GM12801 (cell line): ENCODE results near the gene FAHD2B.
"Not testable (repeated sequence)": the region's sequence is repeated elsewhere in the genome, so short reads cannot be mapped to it uniquely, and the experiment has no call there.

Source experiments
- CTCF ChIP-seq: IDR thresholded peaks from one replicate; pipeline ENCODE4 v1.5.1; 2011; ENCODE audit warnings: control low read depth; ENCODE audit not compliant: insufficient read length; ENCODE audit errors: extremely low read depth

Gene FAHD2B

GRCh38 chr2:97094772-97095611, at the start of gene FAHD2B:
FAHD2B (minus strand) TSS chr2:97094882; CDS start chr2:97091706, 3,176 bp downstream.
- not testable (repeated sequence) for TF ChIP-seq CTCF

GRCh38 chr2:97113050-97113881, 18.6 kb upstream of the FAHD2B start, which contains the start of gene ANKRD36:
ANKRD36 (plus strand) TSS chr2:97113153; CDS start chr2:97113740, 587 bp downstream.
- not testable (repeated sequence) for TF ChIP-seq CTCF

- TF ChIP-seq CTCF = no peak
Measured at GRCh38 chr2:97095661-97096060, 979 bp upstream of the FAHD2B start.

GRCh38 chr2:97068074-97068473, 26.6 kb downstream of the FAHD2B start:
- no peak for TF ChIP-seq CTCF

GRCh38 chr2:97067279-97068004, 27.2 kb downstream of the FAHD2B start:
- TF ChIP-seq CTCF = no peak
